GM18907 (cell line): ENCODE data around the gene BPIFB1.

Experiments used
- ATAC-seq: cut with Tn5 transposase; IDR thresholded peaks from one replicate; pipeline ENCODE4 v1.9.1; 2021; ENCODE audit warnings: mild to moderate bottlenecking, moderate library complexity; ENCODE audit not compliant: unreplicated experiment

The BPIFB1 gene

DNA sequence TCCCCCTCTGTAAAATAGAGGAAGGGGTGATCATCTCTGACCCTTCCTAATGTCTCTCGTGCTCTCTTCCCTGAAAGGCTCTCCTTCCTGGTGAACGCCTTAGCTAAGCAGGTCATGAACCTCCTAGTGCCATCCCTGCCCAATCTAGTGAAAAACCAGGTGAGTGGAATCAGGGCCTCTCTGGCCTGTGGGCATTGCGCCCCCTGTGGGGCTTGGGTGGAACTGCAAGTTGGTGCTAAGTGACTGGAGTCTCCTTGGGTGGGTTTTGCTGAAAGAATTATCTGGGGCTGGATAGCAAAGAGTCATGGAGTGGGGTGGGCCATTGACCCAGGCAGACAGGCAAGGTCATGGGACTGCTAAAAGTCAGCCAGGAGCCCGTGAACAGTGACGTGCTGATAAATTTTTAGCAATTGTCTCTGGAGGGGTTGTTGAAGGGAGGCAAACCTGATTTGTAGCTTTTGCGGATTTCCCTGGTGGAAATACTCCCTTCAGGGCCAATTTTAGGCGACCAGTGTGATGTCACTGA is 8.9 kb downstream of the BPIFB1 start:
- no peak for ATAC-seq

DNA sequence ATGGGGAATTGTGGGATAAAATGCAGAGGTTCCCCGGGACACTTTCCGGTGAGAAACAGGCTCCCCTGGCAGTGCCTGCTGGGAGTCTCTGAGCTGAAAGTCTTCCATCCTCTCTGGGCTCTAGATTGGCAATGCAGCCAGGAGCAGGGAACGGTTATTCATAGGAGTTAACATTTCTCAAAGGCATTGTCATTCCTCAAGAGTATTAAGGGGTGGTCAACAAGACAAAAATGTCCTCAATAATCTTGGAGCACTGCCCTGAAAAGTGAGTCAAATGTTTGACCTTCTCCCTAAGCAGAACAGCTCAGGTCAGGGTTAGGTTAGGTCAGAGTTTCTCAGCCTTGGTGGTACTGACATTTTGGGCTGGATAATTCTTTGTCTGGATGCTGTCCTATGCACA is 13.2 kb downstream of the BPIFB1 start:
- no peak for ATAC-seq

DNA sequence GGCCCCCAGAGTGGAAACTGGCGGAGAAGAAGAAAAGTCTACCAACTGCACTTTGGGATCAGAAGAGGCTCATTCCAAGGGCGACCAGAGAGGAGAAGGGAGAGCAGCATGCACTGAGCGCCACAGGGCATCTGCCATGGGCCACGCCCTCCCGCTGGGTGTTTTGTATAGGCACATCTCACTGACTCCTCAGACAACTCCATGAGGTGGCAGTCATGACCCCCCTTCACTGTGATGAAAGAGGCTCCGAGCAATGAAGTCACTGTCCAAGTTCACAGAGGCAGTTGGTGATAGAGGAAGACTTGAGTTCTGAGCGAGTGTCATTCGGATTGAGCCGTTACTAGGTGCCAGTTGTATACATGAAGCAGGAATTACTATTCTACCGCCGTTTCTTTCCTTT is 15.4 kb downstream of the BPIFB1 start:
- no peak for ATAC-seq

DNA sequence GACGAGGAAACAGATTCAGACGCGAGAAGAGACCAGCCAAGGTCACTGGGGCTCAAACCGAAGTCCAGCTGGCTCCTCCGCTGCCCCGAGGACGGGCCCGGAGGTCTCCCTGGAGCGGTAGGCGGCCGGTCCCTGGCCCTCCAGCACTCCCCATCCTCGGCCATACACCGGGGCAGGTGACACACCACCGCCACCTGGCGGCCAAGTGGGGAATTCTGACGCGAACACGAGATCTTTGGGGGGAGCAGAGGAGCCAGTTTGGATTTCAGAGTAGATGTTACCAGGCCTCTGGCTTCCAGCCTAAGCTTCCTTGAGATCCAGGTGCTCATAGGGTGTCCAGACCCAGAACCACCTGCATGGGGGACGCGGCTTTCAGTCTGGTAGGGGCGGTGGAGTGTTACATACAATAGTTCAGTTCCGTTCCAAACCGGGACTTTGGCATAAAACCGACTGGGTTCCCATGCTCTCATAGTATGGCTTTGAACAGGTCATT is 16.1 kb downstream of the BPIFB1 start:
- ATAC-seq = no peak

DNA sequence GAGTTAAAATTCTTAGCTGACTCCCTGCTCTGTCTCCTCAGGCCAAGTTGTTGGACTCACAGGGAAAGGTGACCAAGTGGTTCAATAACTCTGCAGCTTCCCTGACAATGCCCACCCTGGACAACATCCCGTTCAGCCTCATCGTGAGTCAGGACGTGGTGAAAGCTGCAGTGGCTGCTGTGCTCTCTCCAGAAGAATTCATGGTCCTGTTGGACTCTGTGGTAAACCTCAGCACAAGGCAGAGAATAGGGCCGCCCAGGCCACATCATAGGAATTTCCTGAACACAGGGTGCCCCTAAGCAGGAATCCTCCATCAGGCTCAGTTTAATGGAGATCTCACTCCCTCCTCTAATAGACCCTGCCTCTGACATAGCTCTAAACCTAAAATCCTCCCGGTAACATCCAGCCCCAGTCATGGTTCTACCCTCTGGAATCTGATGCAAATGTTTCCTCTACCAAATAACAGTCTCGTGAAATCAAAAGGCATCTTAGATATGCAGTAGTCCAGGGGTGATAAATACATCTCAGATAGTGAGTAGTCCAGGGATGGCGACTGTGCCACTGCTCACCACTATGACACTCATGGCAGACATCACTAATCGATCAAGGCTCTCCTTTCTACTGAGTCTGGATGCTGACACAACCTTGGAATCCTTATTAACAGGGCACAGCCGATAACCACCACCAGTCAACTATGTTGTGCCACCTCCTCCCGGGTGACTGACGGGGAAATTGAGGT is 18.3 kb downstream of the BPIFB1 start:
- no peak for ATAC-seq

DNA sequence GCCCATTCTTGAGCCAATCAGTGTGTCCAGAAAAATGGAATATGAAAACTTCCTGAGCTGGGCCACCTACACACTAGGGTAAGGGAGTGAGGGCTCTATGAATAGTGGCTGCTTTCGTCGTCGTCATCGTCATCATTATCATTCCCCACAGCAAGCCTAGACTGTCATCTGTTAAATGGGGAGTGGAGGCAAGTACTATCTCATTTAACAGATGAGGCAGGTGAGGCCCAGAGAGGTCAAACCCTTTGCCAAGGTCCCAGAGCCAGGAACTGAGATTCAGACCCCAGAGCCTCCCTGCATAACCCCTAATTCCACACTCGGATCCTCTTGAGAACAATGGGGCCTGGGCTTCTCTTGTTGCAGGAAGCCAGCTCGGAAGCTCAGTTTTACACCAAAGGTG is 20.6 kb downstream of the BPIFB1 start:
- ATAC-seq = no peak

DNA sequence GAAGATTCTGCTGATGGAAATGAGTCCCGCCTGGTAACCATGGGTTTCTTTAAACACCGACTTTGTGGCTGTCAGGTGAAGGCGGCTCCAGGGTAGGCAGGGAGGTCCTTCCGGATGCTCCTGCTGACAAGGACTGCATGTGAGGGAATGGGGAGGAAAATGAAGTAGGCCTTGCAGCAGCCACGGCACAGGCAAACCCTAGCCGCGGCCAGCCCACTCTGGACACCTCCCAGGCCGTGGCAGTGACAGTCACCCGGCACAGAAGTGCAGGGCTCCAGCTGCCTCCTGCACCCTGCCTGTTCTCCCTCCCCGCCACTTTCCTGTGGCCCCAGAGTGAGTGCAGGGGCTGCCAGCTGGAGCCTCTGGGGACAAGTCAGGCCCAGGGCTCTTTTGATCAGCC is 21.0 kb downstream of the BPIFB1 start:
- no peak for ATAC-seq

DNA sequence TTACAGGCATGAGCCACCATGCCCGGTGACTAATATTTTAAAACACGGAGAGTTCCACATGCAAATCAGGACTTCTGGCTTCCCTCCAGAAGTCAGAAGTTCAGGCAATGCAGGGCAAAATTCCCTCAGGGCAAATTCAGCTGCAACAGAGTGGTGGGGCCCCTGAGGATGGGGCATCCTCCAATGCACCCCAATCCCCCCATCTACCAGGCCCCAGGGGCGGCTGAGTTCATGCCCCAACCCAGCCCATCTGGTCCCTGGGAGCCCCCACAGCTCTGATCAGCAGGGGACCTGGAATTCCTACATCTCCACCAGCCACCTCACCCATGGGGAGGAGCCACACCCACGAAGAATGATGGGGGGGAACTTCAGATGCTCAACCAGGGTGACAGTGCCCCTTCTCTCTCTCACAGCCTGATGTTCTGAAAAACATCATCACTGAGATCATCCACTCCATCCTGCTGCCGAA is 22.6 kb downstream of the BPIFB1 start:
- ATAC-seq = no peak

DNA sequence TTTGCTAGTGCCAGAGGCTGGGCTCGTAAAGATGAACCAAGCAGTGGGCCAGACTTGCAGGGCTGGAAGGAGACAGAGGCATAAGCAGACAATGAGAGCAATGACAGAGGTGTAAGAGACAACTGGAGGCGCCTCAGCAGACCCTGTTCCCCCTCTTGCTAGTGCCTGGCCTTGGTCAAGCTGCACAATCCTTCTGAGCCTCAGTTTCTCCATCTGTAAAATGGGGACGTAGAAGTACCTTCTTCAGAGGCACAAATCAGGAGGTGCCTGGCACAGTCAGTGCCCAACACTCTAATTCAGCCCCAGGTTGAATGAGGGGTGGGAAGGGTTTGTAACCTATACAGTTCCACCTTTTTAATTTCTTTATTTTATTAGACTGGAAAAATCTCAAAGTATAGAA is 23.2 kb downstream of the BPIFB1 start:
- ATAC-seq = no peak

DNA sequence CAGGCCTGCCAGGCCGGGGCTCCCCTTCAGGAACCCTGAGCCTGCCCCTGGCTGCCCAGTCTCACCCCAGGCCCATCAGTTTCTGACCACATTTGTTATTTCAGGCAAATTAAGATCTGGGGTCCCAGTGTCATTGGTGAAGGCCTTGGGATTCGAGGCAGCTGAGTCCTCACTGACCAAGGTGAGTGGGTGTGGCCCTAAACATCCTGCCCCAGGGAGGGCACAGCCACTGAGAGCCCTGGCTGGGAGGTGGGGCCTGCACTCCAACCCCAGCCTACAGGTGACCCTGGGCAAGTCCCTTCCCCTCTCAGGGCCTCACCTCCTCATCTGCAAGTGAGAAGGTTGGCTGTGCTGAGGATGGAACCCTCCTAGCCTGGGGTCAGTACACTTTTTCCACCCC is 23.8 kb downstream of the BPIFB1 start:
- no peak for ATAC-seq

DNA sequence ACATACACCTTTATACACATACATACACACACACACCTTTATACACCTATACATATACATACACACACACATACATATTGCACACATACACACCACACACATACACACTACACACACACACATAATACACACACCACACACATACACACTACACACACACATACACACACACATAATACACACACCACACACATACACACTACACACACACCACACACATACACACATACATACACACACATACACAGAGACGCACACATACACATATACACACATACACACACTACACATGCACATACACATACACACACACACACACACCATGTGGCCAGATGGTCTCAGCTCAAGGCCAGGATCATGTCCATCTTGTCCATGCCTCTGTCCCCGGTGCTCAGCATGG is 25.7 kb downstream of the BPIFB1 start:
- no peak for ATAC-seq

DNA sequence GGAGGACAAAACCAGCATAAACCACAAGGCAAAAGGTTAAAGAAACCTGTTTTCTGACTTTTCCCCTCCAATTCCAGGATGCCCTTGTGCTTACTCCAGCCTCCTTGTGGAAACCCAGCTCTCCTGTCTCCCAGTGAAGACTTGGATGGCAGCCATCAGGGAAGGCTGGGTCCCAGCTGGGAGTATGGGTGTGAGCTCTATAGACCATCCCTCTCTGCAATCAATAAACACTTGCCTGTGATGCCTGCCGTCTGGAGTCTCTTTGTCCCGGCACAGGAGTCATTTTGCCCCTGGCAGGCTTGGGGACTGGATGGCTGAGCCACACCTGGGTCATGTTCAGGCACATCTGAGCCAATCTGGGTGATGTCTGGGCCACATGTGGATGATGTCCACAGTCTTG is 26.6 kb downstream of the BPIFB1 start:
- ATAC-seq = no peak

DNA sequence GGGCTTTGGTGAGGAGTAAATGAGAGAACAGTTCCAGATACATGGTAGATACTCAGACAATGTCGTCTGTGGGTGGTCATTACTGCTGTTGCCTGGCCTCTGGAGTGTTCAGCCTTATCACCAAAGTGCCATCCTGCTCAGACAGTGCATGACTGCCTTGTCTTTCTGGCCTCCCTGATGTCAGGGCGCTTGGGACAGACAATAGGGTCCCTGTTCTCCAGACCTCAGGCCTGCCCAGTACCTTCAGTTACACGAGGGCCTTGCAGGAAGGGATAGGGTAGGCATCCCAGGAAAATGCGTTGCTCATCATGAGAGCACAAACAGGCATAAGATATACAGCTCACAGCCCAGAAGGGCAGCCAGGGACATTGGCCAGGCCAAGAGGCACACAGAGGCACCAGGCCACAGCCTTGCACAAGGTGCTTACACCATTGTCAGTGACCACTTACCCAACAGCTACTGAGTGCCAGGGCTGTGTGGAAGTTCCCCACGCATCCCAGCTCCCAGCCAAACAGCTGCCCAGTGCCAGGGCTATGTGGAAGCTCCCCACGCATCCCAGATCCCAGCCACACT is 27.4 kb downstream of the BPIFB1 start:
- no peak for ATAC-seq

DNA sequence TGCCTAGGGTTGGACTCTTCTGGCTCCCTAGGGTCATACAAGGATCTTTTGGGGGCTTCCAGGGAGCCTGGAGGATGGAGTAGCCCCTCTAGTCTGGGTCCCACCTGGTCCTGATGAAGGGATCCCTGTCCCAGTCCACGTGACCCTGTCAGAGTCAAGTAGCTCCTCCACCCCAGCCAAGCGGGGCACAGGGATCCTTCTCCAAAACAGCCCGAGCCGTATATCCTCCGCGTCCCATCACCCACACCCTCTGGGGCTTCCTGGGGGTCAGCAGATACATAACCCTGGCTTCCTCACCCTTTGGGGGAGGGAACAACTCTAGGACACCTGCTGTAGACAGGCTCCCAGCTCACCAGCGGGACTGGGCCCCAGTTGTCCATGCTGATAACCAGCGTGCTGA is 28.0 kb downstream of the BPIFB1 start:
- no peak for ATAC-seq

DNA sequence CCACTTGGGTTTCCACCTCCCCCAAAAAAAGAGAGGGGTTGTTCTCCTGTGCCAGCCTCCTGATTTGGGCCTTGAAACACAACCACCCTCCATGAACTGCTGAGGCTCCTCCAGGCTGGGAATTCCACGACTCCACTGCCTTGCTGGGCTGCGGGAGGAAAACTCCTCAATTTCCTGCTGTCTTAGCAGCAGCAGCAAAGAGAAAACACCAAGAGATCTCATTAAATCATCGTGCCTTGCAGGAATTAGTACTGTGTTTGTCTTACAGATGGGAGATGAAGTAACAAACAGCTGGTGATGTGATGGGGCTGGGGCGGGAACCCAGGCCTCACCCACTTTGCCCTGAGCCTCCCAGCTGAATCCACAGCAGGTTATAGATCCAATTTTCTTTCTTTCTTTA is 29.0 kb downstream of the BPIFB1 start:
- ATAC-seq = no peak

DNA sequence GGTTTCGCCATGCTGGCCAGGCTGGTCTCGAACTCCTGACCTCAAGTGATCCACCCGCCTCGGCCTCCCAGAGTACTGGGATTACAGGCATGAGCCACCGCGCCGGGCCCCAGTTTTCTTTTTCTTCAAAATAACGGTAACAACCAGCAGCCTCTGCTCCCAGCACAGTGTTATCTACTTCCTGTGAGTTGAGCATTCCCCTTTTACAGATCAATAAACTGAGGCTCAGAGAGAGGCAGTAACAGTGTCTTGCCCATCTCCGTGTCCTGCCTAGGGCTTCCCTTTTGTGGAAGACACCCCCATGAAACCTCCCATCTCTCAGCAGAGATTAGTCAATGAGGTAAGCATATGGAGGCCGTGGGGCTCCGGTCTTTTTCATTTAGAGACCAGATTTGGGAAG is 29.6 kb downstream of the BPIFB1 start:
- no peak for ATAC-seq

DNA sequence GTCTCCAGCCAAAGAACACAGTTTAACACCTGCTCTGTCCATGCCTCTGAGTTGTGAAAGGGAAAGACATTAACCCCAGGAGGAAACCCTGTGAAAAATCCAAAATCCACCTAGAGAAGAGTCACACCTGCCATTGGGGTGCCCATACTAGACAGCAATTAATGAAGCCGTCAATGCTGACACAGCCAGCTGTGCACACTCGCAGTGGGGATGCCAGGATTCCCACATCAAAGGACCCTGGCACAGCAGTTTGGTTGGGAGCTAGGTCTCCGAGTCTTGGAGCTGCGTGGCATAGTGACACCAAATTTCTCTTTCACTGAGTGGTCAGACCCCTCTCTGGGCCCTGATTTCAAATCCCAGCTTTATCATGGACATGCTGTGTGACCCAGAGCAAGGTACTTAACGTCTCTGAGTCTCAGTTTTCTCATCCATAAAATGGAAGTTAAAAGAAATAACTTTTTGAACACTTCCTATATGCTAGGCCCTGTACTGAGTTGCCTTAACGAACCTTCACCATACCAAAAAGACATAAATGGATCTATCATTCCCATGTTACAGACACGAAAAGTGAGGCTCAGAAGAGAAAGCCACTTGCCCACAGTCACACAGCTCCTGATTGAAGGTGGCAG is 30.8 kb downstream of the BPIFB1 start:
- ATAC-seq = no peak

DNA sequence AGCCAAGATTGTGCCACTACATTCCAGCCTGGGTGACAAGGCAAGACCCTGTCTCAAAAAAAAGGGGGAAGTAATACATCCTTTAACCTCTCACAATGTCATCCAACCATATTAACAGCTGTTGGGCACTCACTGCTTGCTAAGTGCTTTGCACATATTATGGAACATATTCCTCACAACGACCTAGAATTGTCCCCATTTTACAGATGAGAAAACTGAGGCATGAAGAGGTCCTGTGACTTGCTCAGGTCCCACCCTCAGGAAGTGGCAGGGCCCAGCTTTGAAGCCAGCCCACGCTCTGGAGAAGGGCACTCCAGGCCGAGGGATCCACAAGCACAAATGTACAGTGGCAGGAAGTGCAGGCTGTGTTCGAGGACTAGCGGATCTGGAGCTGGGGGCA is 33.3 kb downstream of the BPIFB1 start:
- ATAC-seq = no peak

DNA sequence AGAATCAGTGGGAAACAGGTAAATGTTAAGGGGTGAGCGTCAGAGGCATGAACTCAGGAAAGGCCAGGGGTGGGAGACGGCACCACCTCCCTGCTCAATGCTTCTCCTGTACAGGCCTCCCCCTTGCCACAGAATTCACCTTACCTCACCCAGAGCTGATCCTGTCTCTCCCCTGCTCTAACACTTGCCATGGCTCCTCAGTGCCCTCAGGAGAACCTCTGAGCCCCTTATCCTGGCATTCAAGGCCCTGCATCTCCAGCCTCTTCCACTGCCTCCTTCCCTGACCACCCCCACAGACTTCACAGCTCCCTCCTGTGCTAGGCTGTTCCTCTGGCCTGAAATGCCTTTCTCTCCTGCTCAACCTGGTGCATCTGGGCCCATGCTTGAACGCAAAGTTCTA is 33.9 kb downstream of the BPIFB1 start:
- no peak for ATAC-seq

DNA sequence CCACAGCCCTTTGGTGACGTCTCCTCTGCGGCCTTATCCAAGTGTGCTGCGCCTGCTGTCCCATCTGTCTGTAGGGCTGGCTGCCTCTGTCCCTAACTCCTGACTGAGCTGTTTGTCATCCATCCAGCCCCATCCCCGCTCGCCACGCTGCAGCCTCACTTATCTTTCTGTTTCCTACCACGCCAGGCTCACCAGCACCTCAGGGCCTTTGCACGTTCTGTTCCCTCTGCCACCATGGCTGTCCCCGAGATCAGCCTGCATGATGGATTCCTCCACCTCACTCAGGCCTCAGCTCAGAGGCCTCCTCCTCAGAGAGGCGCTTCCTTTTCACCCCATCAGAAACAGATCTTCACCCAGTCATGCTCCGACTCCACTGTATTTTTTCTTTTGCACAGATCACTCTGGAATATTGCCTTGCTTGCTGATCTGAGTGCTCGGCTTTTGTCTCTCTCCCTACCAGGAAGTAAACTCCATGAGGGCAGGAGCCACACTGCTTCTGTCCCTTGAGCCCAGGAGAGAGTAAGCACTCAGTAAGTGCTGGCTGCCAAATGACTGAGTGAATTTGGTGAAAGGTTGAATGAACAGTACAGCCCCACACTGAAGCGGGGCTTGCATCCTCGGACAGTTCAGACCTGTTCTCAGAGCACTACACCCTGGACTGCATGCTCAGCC is 34.5 kb downstream of the BPIFB1 start:
- ATAC-seq = no peak

DNA sequence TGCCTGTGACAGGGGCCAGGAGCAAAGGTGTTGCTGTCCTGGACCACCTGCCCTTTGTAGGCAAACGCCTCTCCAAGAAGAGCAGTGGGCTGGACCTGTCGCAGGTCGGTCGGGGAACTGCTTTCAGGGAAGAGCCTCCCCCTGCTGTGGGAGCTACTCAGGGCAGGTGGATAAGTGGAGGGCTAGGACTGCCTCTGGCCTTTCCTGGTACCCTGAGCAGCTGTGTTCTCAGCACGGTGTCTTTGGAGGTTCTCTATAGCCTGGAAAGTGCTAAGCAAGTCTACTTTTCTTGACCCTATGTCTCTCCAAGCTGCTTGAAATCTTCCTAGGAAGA is 35.0 kb downstream of the BPIFB1 start:
- ATAC-seq = no peak

DNA sequence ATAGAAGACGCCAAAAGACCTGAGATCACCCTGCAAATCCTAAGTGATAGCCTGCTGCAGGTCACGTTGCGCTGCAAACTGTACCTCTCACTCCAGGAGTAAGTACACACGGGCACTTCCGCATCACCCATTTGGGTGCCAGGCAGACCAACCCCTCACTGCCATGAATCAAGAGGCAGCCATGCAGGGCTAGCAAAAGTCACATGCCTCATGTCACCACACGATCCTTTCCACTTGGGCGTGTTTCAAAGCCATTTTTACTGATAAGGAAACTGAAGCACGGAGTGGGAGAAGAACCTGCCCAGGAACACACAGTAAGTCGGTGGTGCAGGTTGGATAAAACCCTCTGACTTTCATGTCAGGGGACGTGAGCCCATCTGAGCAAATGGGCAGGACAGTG is 37.0 kb downstream of the BPIFB1 start:
- no peak for ATAC-seq
